GM12878 (cell line): ENCODE results near the gene KHNYN. TPM values are rescaled to one million over a fixed set of nuclear protein-coding genes. Genes with fewer than 3 reads are reported as not detected.

Source experiments
- ATF7 ChIP-seq: fragments of 450-650 bp; IDR thresholded peaks from 2 replicates; pipeline ENCODE4 v1.6.1; 2016; ENCODE audit warnings: low read depth, mild to moderate bottlenecking
- BCL11A ChIP-seq: IDR thresholded peaks from 2 replicates; pipeline ENCODE4 v1.6.1; 2011; ENCODE audit warnings: low read depth, low read length
- BMI1 ChIP-seq: fragments of 450-650 bp; IDR thresholded peaks from 2 replicates; pipeline ENCODE4 v1.6.1; 2016; ENCODE audit warnings: mild to moderate bottlenecking, moderate library complexity, borderline replicate concordance
- CEBPB ChIP-seq, 2 experiments: fragments of 150-350 bp in 1 of 2; IDR thresholded peaks; 2 replicates each; pipeline ENCODE4 v1.6.1; 2012 to 2014; ENCODE audit warnings: low read depth in 2 of 2, low read length in 2 of 2, borderline replicate concordance in 1 of 2, inconsistent platforms in 1 of 2
- ESRRA ChIP-seq: IDR thresholded peaks from 2 replicates; pipeline ENCODE4 v1.6.1; 2012; ENCODE audit warnings: mild to moderate bottlenecking, low read length, improper control_type of control experiment
- EZH2 ChIP-seq: IDR thresholded peaks from 2 replicates; pipeline ENCODE4 v1.6.1; 2012; ENCODE audit warnings: low read depth, mild to moderate bottlenecking, control low read depth, inconsistent platforms, low read length, borderline replicate concordance; ENCODE audit not compliant: control insufficient read depth
- FOXK2 ChIP-seq: fragments of 450-650 bp; IDR thresholded peaks from 2 replicates; pipeline ENCODE4 v1.6.1; 2017; ENCODE audit warnings: mild to moderate bottlenecking, moderate library complexity
- HCFC1 ChIP-seq: fragments of 150-350 bp; IDR thresholded peaks from 2 replicates; pipeline ENCODE4 v1.6.1; 2014; ENCODE audit warnings: low read length
- HSF1 ChIP-seq: fragments of 150-350 bp; IDR thresholded peaks from 2 replicates; pipeline ENCODE4 v1.6.1; 2014; ENCODE audit warnings: mild to moderate bottlenecking, low read depth, low read length
- IKZF1 ChIP-seq: fragments of 450-650 bp; conservative IDR thresholded peaks from 2 replicates; pipeline ENCODE4 v1.6.1; 2017; ENCODE audit warnings: antibody characterized with exemption, mild to moderate bottlenecking
- KAT2A ChIP-seq: conservative IDR thresholded peaks from 2 replicates; pipeline ENCODE4 v1.6.1; 2011; ENCODE audit warnings: low read depth, low read length; ENCODE audit not compliant: control insufficient read depth
- NBN ChIP-seq: fragments of 450-650 bp; IDR thresholded peaks from 2 replicates; pipeline ENCODE4 v1.6.1; 2016
- POLR2A ChIP-seq: IDR thresholded peaks from 2 replicates; pipeline ENCODE4 v1.6.1; 2011; ENCODE audit warnings: low read depth, mild to moderate bottlenecking, low read length
- RELA ChIP-seq: fragments of 450-650 bp; IDR thresholded peaks from 2 replicates; pipeline ENCODE4 v1.8.0; 2014; ENCODE audit warnings: borderline replicate concordance; ENCODE audit not compliant: partially characterized antibody
- SIN3A ChIP-seq: IDR thresholded peaks from 2 replicates; pipeline ENCODE4 v1.6.1; 2012; ENCODE audit warnings: low read depth, low read length, improper control_type of control experiment
- STAT1 ChIP-seq: fragments of 450-650 bp; conservative IDR thresholded peaks from 2 replicates; pipeline ENCODE4 v1.6.1; 2014; ENCODE audit warnings: antibody characterized with exemption, mild to moderate bottlenecking
- TAF1 ChIP-seq: IDR thresholded peaks from 2 replicates; pipeline ENCODE4 v1.6.1; 2011; ENCODE audit warnings: mild to moderate bottlenecking, low read depth, low read length, borderline replicate concordance
- TCF12 ChIP-seq: IDR thresholded peaks from 2 replicates; pipeline ENCODE4 v1.6.1; 2011; ENCODE audit warnings: low read depth, mild to moderate bottlenecking, low read length
- ZBTB33 ChIP-seq: fragments of 450-650 bp; IDR thresholded peaks from 2 replicates; pipeline ENCODE4 v1.6.1; 2017; ENCODE audit warnings: mild to moderate bottlenecking
- ZNF622 ChIP-seq: fragments of 450-650 bp; IDR thresholded peaks from 2 replicates; pipeline ENCODE4 v1.6.1; 2017; ENCODE audit warnings: mild to moderate bottlenecking, inconsistent platforms
- polyA plus RNA-seq, 11 experiments: library from polyadenylated mRNA; depleted of rRNA in 4 of 11; unstranded in 6 of 11; stranded (reverse) in 5 of 11; fragments of >200 nt; fragmentation: Nextera tagmentation in 4 of 11; fragmentation: Illumina TruSeq in 1 of 11; extraction: Ambion mirVana in 4 of 11; extraction: Trizol in 1 of 11; gene quantifications; 1 replicate in 1 of 11; 2 replicates in 10 of 11; pipeline versions ENCODE4 v1.2.1 to v1.2.3, GENCODE V29; 2011 to 2016; ENCODE audit warnings: inconsistent platforms in 2 of 11, missing spikeins in 2 of 11, low read depth in 1 of 11
- total RNA-seq, 4 experiments: library from RNA; depleted of rRNA in 3 of 4; stranded (reverse); fragments of >200 nt in 3 of 4; fragmentation: Illumina TruSeq in 1 of 4; extraction: Trizol in 1 of 4; gene quantifications; 2 replicates each; pipeline versions ENCODE4 v1.2.1 to v1.2.3, GENCODE V29; 2013 to 2021
- TF ChIP-seq, protein P1 (sequence below): IDR thresholded peaks from 2 replicates; pipeline ENCODE4 v1.6.1; 2011; ENCODE audit warnings: mild to moderate bottlenecking, low read depth, low read length, moderate library complexity; ENCODE audit not compliant: insufficient replicate concordance
- TF ChIP-seq, protein P2 (sequence below): fragments of 450-650 bp; IDR thresholded peaks from 2 replicates; pipeline ENCODE4 v1.6.1; 2017; ENCODE audit warnings: mild to moderate bottlenecking, moderate library complexity

KHNYN gene
- total and polyA plus RNA-seq, 10 of the 15 experiments (the other 5 are each of a cell fraction or from before 2014, with no cell fraction given) = 1.4 to 34.7 (median 21.5) TPM

DNA sequence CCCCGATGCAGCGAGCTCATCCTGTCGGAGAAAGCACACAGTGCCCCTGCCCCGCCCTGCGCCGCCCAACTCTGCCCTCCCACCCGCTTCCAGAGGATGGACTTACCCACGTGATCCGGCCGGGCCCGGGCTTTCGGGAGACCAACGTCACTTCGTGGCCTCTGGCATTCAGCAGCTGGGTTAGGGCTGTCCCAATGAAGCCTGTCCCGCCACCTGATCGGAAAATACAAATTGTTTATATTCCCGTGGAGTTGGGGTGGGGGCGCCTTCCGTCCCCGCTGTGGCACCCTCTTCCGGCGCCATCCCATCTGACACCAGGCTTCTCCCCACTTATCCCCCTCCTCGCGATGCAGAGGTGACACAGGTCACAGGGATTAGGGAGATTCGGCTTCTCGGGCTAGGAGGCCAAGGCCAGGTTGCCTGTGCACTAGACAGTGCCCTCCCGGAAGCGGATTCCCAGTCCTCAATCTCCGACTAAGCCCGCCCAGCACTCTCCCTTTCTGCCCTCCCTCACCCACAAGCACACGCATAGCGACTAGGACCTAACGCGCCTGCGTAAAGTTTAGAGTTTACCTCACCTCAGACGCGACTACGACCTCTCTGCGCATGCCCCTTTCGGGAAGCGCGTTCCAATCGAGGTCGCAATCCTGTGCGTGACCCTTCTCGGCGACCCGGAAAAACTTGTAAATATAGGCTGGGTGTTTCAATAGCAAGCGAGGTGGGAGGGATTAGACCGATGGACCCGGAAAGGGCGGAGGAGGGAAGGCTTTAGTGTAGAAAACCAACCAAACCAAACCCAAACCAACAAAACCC, 12.7 kb downstream of the KHNYN start, which contains the start of gene SDR39U1 (continued):
- TF ChIP-seq, protein P1, sequence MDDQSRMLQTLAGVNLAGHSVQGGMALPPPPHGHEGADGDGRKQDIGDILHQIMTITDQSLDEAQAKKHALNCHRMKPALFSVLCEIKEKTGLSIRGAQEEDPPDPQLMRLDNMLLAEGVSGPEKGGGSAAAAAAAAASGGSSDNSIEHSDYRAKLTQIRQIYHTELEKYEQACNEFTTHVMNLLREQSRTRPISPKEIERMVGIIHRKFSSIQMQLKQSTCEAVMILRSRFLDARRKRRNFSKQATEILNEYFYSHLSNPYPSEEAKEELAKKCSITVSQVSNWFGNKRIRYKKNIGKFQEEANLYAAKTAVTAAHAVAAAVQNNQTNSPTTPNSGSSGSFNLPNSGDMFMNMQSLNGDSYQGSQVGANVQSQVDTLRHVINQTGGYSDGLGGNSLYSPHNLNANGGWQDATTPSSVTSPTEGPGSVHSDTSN = no peak
- TF ChIP-seq NBN (no peak; the same call in 1 of the 2 replicates), POLR2A (peak; percentile 90), FOXK2 (peak; percentile 86), RELA (peak; percentile 37), CEBPB (IDR thresholded peaks at IDR 0.05; ENCODE audit: borderline replicate concordance in 1 of 2, low read depth in 2 of 2, low read length in 2 of 2) (no peak), BCL11A (0 out of 2 replicates have a peak, but pooled peaks have one; percentile 30), BMI1 (no peak), EZH2 (no peak), TAF1 (peak; percentile 28; the same call in 1 of the 2 replicates), HCFC1 (peak; percentile 81), IKZF1 (peak; percentile 85), SIN3A (no peak), TCF12 (peak; percentile 9; the same call in 1 of the 2 replicates), ESRRA (peak; percentile 86), ZBTB33 (no peak), ZNF622 (no peak), KAT2A (no peak), ATF7 (peak; percentile 84; the same call in 1 of the 2 replicates), STAT1 (no peak; the same call in 1 of the 2 replicates), HSF1 (no peak)
- TF ChIP-seq, protein P2, sequence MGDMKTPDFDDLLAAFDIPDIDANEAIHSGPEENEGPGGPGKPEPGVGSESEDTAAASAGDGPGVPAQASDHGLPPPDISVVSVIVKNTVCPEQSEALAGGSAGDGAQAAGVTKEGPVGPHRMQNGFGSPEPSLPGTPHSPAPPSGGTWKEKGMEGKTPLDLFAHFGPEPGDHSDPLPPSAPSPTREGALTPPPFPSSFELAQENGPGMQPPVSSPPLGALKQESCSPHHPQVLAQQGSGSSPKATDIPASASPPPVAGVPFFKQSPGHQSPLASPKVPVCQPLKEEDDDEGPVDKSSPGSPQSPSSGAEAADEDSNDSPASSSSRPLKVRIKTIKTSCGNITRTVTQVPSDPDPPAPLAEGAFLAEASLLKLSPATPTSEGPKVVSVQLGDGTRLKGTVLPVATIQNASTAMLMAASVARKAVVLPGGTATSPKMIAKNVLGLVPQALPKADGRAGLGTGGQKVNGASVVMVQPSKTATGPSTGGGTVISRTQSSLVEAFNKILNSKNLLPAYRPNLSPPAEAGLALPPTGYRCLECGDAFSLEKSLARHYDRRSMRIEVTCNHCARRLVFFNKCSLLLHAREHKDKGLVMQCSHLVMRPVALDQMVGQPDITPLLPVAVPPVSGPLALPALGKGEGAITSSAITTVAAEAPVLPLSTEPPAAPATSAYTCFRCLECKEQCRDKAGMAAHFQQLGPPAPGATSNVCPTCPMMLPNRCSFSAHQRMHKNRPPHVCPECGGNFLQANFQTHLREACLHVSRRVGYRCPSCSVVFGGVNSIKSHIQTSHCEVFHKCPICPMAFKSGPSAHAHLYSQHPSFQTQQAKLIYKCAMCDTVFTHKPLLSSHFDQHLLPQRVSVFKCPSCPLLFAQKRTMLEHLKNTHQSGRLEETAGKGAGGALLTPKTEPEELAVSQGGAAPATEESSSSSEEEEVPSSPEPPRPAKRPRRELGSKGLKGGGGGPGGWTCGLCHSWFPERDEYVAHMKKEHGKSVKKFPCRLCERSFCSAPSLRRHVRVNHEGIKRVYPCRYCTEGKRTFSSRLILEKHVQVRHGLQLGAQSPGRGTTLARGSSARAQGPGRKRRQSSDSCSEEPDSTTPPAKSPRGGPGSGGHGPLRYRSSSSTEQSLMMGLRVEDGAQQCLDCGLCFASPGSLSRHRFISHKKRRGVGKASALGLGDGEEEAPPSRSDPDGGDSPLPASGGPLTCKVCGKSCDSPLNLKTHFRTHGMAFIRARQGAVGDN = peak; percentile 64; the same call in 1 of the 2 replicates
